ENCODE data around the gene SCP2. TPM values are rescaled to one million over a fixed set of nuclear protein-coding genes. Genes with fewer than 3 reads are reported as not detected.

The SCP2 gene
- total and polyA plus RNA-seq, 9 donors = 58.4 to 161 (median 105) TPM

DNA sequence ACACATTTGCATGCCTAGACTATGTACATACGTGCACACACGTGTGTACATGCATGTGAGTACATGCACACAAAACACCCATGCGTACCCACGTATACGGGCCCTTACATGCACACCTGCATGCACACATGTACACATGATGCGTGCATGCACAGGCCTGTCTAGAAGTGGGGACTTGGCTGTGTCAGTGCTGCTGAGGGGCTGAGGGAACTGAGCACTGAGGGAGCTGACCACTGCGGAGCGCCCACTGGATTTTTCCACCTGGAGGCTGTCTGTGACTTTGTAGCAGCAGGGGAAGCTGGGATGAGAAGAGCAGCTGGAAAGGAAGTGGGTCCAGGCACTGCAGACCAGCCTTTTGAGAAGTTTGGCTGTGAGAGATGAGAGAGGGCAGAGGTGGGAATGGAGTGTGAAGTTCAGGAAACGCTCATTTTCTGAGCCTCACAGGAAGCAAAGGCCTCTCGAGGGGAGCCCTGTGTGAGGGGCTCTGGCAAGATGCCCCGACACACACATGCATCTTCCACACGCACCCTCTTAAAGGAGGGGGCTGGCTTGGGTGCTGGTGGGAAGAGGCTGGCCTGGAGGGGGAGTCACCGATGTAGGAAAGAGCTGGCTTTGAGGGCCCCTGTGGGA lies 155.9 kb downstream of the SCP2 start:
- no peaks in the 10 kb centered on the region for H3K4me1 ChIP-seq (ENCODE audit: insufficient read depth)

DNA sequence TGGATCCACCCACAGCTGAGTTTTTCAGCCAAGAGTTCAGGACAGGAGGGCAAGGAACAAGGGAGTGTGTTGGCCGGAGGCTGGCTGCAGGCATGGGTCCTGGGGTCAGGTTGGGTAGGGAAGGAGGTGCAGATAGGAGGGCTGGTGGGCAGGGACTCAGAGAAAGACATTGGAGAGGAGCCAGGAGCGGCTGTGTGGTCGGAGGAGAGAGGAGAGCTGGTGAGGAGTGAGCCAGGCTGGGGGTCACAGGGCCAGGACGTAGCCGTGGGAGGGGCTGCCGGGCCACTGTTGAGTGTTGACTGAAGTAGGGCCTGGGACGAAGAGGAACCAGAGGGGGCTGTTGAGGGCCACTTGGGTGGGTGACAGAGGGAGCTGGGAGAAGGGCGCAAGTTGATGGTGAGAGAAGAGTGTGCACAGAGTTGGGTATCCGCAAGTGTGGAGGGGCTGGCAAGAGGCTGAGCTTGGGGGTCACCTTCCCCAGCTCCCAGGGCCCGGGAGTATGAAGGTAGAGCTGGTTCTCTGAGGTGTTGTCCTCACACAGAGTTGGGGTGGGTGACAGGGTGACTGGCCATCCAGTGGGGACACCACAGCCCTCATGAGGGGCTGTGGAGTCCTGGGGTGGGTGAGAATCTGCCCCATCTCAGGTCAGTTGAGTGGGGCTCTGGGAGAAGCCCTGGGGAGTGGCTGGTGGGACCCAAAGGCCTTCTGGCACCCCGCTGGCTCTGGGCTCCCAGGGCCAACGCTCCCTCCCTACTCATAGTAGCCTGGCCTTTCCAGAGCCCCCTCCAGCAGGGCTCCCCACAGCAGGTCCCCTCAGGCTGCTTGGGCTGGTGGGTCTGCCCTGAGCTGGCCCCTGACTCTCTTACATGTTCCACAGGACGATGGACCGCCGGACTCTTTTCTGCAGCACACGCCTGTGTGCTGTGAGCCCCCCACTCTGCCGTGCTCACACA lies 156.8 kb downstream of the SCP2 start:
- no peak overlapping the region for H3K4me3 ChIP-seq
- 69 to 71% (median 70%) methylated on average over 17 of the region's 17 CpGs for WGBS, 3 donors
- H3K27me3 ChIP-seq = no peaks in the 10 kb centered on the region
- no peak for DNase-seq
- intact Hi-C loops (cut with DNase I) = no loop called here
- no peaks in the 10 kb centered on the region for H3K9me3 ChIP-seq
- no peak for TF ChIP-seq EP300 (IDR thresholded peaks at IDR 0.05)
- TF ChIP-seq, protein P1, sequence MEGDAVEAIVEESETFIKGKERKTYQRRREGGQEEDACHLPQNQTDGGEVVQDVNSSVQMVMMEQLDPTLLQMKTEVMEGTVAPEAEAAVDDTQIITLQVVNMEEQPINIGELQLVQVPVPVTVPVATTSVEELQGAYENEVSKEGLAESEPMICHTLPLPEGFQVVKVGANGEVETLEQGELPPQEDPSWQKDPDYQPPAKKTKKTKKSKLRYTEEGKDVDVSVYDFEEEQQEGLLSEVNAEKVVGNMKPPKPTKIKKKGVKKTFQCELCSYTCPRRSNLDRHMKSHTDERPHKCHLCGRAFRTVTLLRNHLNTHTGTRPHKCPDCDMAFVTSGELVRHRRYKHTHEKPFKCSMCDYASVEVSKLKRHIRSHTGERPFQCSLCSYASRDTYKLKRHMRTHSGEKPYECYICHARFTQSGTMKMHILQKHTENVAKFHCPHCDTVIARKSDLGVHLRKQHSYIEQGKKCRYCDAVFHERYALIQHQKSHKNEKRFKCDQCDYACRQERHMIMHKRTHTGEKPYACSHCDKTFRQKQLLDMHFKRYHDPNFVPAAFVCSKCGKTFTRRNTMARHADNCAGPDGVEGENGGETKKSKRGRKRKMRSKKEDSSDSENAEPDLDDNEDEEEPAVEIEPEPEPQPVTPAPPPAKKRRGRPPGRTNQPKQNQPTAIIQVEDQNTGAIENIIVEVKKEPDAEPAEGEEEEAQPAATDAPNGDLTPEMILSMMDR (IDR thresholded peaks at IDR 0.05) = no peak
- TF ChIP-seq POLR2A (IDR thresholded peaks at IDR 0.05) = no peak
- H3K4me1 ChIP-seq (ENCODE audit: insufficient read depth) = no peaks in the 10 kb centered on the region
- H3K36me3 ChIP-seq = peaks cover 3% of the 10 kb centered on the region
- no peak overlapping the region for H3K27ac ChIP-seq

More for the DNA sequence above, 155.9 kb downstream of the SCP2 start:
- Histone ChIP-seq H3K4me3 (no peak overlapping the region), H3K36me3 (peaks cover 3% of the 10 kb centered on the region), H3K9me3 (no peaks in the 10 kb centered on the region), H3K27ac (no peak overlapping the region), H3K27me3 (no peaks in the 10 kb centered on the region)
- no peak for TF ChIP-seq POLR2A (IDR thresholded peaks at IDR 0.05)
- TF ChIP-seq EP300 (IDR thresholded peaks at IDR 0.05) = no peak
- TF ChIP-seq, protein P1 (IDR thresholded peaks at IDR 0.05) = no peak
- intact Hi-C loops (cut with DNase I) = no loop called here
- 79 to 81% (median 79%) methylated on average over 13 of the region's 13 CpGs for WGBS, 3 donors
- no peak for DNase-seq

GRCh38 chr1:53084589-53084971 lies 157.5 kb downstream of the SCP2 start:
- H3K4me3 ChIP-seq = no peak overlapping the region
- H3K27ac ChIP-seq = no peak overlapping the region
- no peak for TF ChIP-seq POLR2A (IDR thresholded peaks at IDR 0.05)
- no peaks in the 10 kb centered on the region for H3K9me3 ChIP-seq
- H3K27me3 ChIP-seq = no peaks in the 10 kb centered on the region
- WGBS, 3 donors = 88 to 94% (median 90%) methylated on average over 8 of the region's 8 CpGs
- H3K36me3 ChIP-seq = peaks cover 3% of the 10 kb centered on the region
- intact Hi-C loops (cut with DNase I) = no loop called here
- no peak for DNase-seq
- no peaks in the 10 kb centered on the region for H3K4me1 ChIP-seq (ENCODE audit: insufficient read depth)

- no peak overlapping the region for H3K4me3 ChIP-seq
- H3K27me3 ChIP-seq = no peaks in the 10 kb centered on the region
- no peaks in the 10 kb centered on the region for H3K4me1 ChIP-seq (ENCODE audit: insufficient read depth)
- no peak for DNase-seq
- no peaks in the 10 kb centered on the region for H3K9me3 ChIP-seq
- no peak for TF ChIP-seq POLR2A (IDR thresholded peaks at IDR 0.05)
- TF ChIP-seq, protein P1 (IDR thresholded peaks at IDR 0.05) = no peak
- TF ChIP-seq EP300 (IDR thresholded peaks at IDR 0.05) = no peak
- intact Hi-C loops (cut with DNase I) = no loop called here
- WGBS, 3 donors = 85 to 96% (median 92%) methylated on average over 8 of the region's 8 CpGs
- no peak overlapping the region for H3K27ac ChIP-seq
- peaks cover 3% of the 10 kb centered on the region for H3K36me3 ChIP-seq
Measured at GRCh38 chr1:53085405-53085804, 158.3 kb downstream of the SCP2 start.
